BJ (cell line): ENCODE results near the gene PEAR1. TPM values are rescaled to one million over a fixed set of nuclear protein-coding genes. Genes with fewer than 3 reads are reported as not detected.

ENCODE experiments used
- CTCF ChIA-PET: fragments of 350-600 bp; formaldehyde crosslinking; extraction: SDS; loops from one replicate; lab custom pipeline; 2021; ENCODE audit warnings: antibody characterized with exemption, inconsistent platforms; lab: Yijun Ruan, JAX
- POLR2A ChIA-PET: fragments of 300-600 bp; sonication (Branson Sonifier 250); formaldehyde crosslinking; extraction: SDS; loops from one replicate; lab custom pipeline; 2021; ENCODE audit warnings: antibody characterized with exemption; lab: Charles Lee
- DNase-seq: peaks from one replicate; pipeline ENCODE4 v3.0.0-alpha.2; 2011; ENCODE audit warnings: low read depth
- H3K27me3 ChIP-seq: 2 replicates; pipeline ENCODE4 v1.6.0; 2011; ENCODE audit warnings: low read length; ENCODE audit not compliant: control insufficient read depth, insufficient read depth
- H3K36me3 ChIP-seq: 2 replicates; pipeline ENCODE4 v1.5.1; 2011; ENCODE audit warnings: low read length; ENCODE audit not compliant: control insufficient read depth, insufficient read depth
- H3K4me3 ChIP-seq: 2 replicates; pipeline ENCODE4 v1.5.1; 2011; ENCODE audit warnings: low read depth, mild to moderate bottlenecking, control low read depth, low read length
- CTCF ChIP-seq: IDR thresholded peaks from 2 replicates; pipeline ENCODE4 v1.5.1; 2011; ENCODE audit warnings: low read depth, mild to moderate bottlenecking, control low read depth, inconsistent platforms, low read length, moderate library complexity; ENCODE audit not compliant: insufficient read depth
- polyA plus RNA-seq: library from polyadenylated mRNA; depleted of rRNA; stranded (reverse); fragments of >200 nt; gene quantifications from 2 replicates; pipeline ENCODE4 v1.2.3, GENCODE V29; 2011

The PEAR1 gene
- polyA plus RNA-seq, 1 experiment = 50.4 TPM

GRCh38 chr1:156845953-156846545 is 47.5 kb upstream of the PEAR1 start:
- no peak for TF ChIP-seq CTCF
- Histone ChIP-seq H3K27me3 (peaks cover 58% of the 10 kb centered on the region), H3K36me3 (no peaks in the 10 kb centered on the region), H3K4me3 (no peak overlapping the region)
- DNase-seq = no peak
- ChIA-PET CTCF (interaction anchor here (0.7 to 5.0 kb wide), 4 partner anchors 8 to 119 kb away, joined by 3 to 43 read pairs (median 22); partner anchors contain the start of genes METTL25B and NTRK1), POLR2A (no interaction called here)

DNA sequence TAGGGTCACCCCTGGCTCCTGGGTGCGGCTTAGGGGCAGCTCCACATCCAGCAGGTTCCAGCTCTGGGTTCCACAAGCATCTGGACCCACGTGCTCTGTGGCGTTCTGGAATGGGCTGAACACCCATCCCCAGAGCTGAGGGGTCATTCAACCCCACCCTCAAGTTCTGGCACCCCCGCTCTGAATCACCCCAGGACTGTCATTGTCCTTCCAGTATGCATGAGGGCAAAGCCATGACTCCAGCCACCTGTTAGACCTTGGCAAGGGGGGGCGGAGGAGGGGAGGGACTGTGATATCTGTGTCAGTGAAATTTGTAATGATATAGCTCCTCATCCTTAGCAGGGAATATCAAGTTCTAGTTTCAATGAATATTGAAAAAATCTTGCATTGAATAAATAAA is 46.9 kb upstream of the PEAR1 start:
- POLR2A ChIA-PET = no interaction called here
- CTCF ChIA-PET = interaction anchor here (0.7 to 5.0 kb wide), 5 partner anchors 8 to 120 kb away, joined by 3 to 43 read pairs (median 20); partner anchors contain the start of genes METTL25B and NTRK1
- Histone ChIP-seq H3K27me3 (peaks cover 57% of the 10 kb centered on the region), H3K36me3 (no peaks in the 10 kb centered on the region), H3K4me3 (no peak overlapping the region)
- DNase-seq = no peak
- TF ChIP-seq CTCF = no peak

- POLR2A ChIA-PET = no interaction called here
- H3K27me3 ChIP-seq = peaks cover 57% of the 10 kb centered on the region
- no peak for TF ChIP-seq CTCF
Measured at GRCh38 chr1:156847591-156848460, 45.7 kb upstream of the PEAR1 start.

DNA sequence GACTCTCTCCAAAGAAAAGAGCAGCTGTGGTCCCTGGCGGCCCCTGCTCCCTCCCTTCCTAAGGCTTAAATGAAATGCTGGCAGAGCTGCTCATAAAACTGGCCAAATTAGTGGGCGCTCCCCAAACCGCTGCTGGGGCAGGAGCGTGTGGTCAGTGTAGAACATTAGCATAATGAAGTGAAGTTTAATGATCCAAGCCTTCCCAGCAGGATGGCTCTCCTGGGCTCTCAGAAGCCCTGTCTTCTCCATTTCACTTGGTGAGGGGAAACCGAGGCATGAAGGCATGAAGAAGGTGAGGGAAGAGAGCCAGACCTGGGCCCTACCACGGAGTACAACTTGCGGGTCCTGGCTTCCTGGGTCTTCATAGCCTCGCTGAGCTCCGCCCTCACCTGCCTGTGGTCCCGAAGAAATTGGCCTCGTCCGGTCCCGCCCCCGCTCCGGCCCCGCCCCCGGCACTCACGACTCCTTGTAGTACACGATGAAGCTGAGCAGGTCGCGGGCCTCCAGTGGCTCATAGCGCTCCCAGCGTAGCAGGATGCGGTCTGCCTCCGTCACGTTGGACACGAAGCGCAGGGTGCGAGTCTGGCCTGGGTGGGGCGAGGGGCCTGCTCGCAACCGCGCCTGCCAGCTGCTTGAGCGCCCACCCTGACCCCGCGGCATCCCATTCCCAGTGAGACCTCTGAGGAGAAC is 44.9 kb upstream of the PEAR1 start:
- POLR2A ChIA-PET = no interaction called here
- no peaks in the 10 kb centered on the region for H3K36me3 ChIP-seq
- no peak for TF ChIP-seq CTCF
- DNase-seq = no peak
- CTCF ChIA-PET = interaction anchor here (1.3 to 5.0 kb wide), 4 partner anchors 11 to 122 kb away, joined by 4 to 43 read pairs (median 22); partner anchors contain the start of genes METTL25B and NTRK1
- no peak overlapping the region for H3K4me3 ChIP-seq
- H3K27me3 ChIP-seq = peaks cover 54% of the 10 kb centered on the region

More at GRCh38 chr1:156847591-156848460, 45.7 kb upstream of the PEAR1 start:
- Histone ChIP-seq H3K36me3 (no peaks in the 10 kb centered on the region), H3K4me3 (no peak overlapping the region)
- no peak for DNase-seq
- CTCF ChIA-PET = interaction anchor here (0.8 to 5.0 kb wide), 5 partner anchors 10 to 121 kb away, joined by 3 to 43 read pairs (median 20); partner anchors contain the start of genes METTL25B and NTRK1

DNA sequence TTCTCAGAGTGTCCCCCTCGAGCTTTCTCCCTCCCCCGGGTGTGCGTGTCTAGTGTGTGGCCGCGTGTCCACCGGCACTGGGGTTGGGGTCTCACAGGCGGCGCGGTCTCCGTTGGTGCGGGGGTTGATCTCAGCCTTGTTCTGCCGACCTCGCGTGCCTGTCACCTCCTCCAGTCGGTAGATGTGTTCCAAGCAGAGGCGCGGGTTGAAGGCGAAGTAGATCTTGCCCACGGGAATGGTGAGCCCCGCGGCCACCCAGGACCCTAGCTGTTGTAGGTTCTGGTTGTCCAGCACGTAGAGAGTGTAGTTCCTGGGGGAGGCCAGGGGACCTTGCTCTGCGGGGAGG is 44.4 kb upstream of the PEAR1 start:
- ChIA-PET CTCF (interaction anchor here (1.0 to 5.0 kb wide), 4 partner anchors 9 to 225 kb away, joined by 3 to 43 read pairs (median 14); partner anchors contain the start of gene NTRK1), POLR2A (no interaction called here)
- no peak for DNase-seq
- no peak for TF ChIP-seq CTCF
- H3K36me3 ChIP-seq = no peaks in the 10 kb centered on the region
- H3K27me3 ChIP-seq = peaks cover 55% of the 10 kb centered on the region
- H3K4me3 ChIP-seq = no peak overlapping the region
